IPS-11a (cell line): ENCODE results near the gene NDST4.

Experiments used
- H3K4me3 ChIP-seq: one replicate; pipeline ENCODE4 v1.5.1; 2013; ENCODE audit warnings: low read depth, low read length, control low read depth

Gene NDST4

GRCh38 chr4:114921191-114921590, 192.2 kb downstream of the NDST4 start:
- H3K4me3 ChIP-seq, result no peak overlapping the region

GRCh38 chr4:114911111-114911510, 202.3 kb downstream of the NDST4 start:
- no peak overlapping the region for H3K4me3 ChIP-seq

- no peak overlapping the region for H3K4me3 ChIP-seq
Measured at GRCh38 chr4:114907568-114907967, 205.9 kb downstream of the NDST4 start.

- no peak overlapping the region for H3K4me3 ChIP-seq
Measured at GRCh38 chr4:114905017-114905416, 208.4 kb downstream of the NDST4 start.

- H3K4me3 ChIP-seq, result no peak overlapping the region
Measured at GRCh38 chr4:114900934-114901333, 212.5 kb downstream of the NDST4 start.

- H3K4me3 ChIP-seq, result no peak overlapping the region
Measured at GRCh38 chr4:114890773-114891172, 222.6 kb downstream of the NDST4 start.

- no peak overlapping the region for H3K4me3 ChIP-seq
Measured at GRCh38 chr4:114886761-114887160, 226.7 kb downstream of the NDST4 start.

- no peak overlapping the region for H3K4me3 ChIP-seq
Measured at GRCh38 chr4:114883641-114884040, 229.8 kb downstream of the NDST4 start.

- H3K4me3 ChIP-seq, result no peak overlapping the region
Measured at GRCh38 chr4:114879916-114880669, 233.3 kb downstream of the NDST4 start.

- H3K4me3 ChIP-seq, result no peak overlapping the region
Measured at GRCh38 chr4:114875630-114876029, 237.8 kb downstream of the NDST4 start.

- no peak overlapping the region for H3K4me3 ChIP-seq
Measured at GRCh38 chr4:114874321-114874720, 239.1 kb downstream of the NDST4 start.

GRCh38 chr4:114870987-114871386, 242.4 kb downstream of the NDST4 start:
- no peak overlapping the region for H3K4me3 ChIP-seq

- H3K4me3 ChIP-seq, result no peak overlapping the region
Measured at GRCh38 chr4:114866901-114867670, 246.3 kb downstream of the NDST4 start.

GRCh38 chr4:114864060-114864459, 249.4 kb downstream of the NDST4 start:
- no peak overlapping the region for H3K4me3 ChIP-seq

GRCh38 chr4:114860786-114861185, 252.6 kb downstream of the NDST4 start:
- H3K4me3 ChIP-seq, result no peak overlapping the region

- H3K4me3 ChIP-seq, result no peak overlapping the region
Measured at GRCh38 chr4:114857831-114858230, 255.6 kb downstream of the NDST4 start.

GRCh38 chr4:114839986-114840385, 273.4 kb downstream of the NDST4 start:
- H3K4me3 ChIP-seq, result no peak overlapping the region

- no peak overlapping the region for H3K4me3 ChIP-seq
Measured at GRCh38 chr4:114830628-114831027, 282.8 kb downstream of the NDST4 start.

GRCh38 chr4:114827651-114828050, 285.8 kb downstream of the NDST4 start:
- H3K4me3 ChIP-seq, result no peak overlapping the region

- no peak overlapping the region for H3K4me3 ChIP-seq
Measured at GRCh38 chr4:114815760-114816159, 297.7 kb downstream of the NDST4 start.

- no peak overlapping the region for H3K4me3 ChIP-seq
Measured at GRCh38 chr4:114813961-114814360, 299.5 kb downstream of the NDST4 start.

- H3K4me3 ChIP-seq, result no peak overlapping the region
Measured at GRCh38 chr4:114811564-114812301, 301.7 kb downstream of the NDST4 start.
